ENCODE measurements around the gene CTPS1.

CTPS1 gene

DNA sequence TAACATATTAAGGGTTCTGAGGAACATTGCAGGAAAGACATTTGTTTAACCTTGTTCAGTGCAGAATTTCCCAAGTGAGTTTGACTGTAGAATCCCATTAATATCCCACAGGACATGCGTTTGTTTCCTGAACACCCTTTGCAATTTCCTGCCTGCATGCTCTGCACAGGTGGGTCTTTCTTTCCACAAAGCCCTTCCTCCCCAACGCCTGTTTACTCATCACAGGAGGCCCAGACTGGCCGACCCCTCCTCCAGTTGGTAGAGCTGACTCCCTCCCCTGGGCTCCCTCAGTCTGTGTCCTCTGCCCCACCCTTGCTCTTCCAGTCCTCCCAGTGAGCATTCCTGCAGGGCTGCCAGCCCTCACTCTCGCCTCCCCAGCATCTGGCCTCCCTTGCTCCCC lies 47.5 kb upstream of the CTPS1 start:
- H3K9me3 ChIP-seq (replicated peaks; ENCODE audit: insufficient read depth, low read length), result no peaks in the 10 kb centered on the region
- no peak overlapping the region for H3K4me3 ChIP-seq (ENCODE audit: low read length)

DNA sequence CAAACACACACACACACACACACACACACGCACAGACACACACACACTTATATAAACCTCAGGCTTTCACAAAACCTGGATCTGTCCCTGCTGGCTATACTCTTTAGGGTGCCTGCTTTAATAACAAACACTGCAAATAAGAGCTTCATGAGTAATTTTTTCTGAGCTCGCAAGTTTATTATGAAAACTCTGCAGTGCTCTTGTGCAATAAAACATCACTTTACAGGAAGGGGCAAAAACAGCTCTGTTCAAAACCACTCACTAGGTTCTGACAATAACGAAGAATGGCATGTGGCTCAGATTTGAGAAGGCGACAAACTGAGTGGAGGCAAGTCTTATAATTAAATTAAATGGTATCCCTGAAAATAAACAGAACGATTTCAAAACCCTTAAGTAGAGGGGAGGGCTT lies 42.6 kb upstream of the CTPS1 start:
- Histone ChIP-seq H4K20me1 (ENCODE audit: insufficient read depth, low read length) (no peaks in the 10 kb centered on the region), H3K9me2 (replicated peaks; ENCODE audit: insufficient read depth, low read length) (no peaks in the 10 kb centered on the region), H3K27ac (ENCODE audit: low read length) (no peak overlapping the region), H3K4me1 (ENCODE audit: low read length) (no peaks in the 10 kb centered on the region), H3K9me3 (replicated peaks; ENCODE audit: insufficient read depth, low read length) (no peaks in the 10 kb centered on the region), H3K36me3 (replicated peaks; ENCODE audit: insufficient read depth, low read length) (no peaks in the 10 kb centered on the region), H3F3A (ENCODE audit: insufficient read depth, low read length) (no peaks in the 10 kb centered on the region), H3K79me2 (ENCODE audit: low read length) (no peaks in the 10 kb centered on the region), H3K27me3 (replicated peaks; ENCODE audit: insufficient read depth, low read length) (no peaks in the 10 kb centered on the region), H2AFZ (ENCODE audit: low read length) (no peak overlapping the region), H3K9ac (ENCODE audit: low read length) (no peak overlapping the region), H3K4me2 (ENCODE audit: low read depth, low read length) (no peak overlapping the region), H3K4me3 (ENCODE audit: low read length) (no peak overlapping the region)
- DNase-seq, result no peak
- TF ChIP-seq EZH2 (optimal IDR thresholded peaks at IDR 0.05; ENCODE audit: low read depth, low read length) (no peak), EZH2phosphoT487 (IDR thresholded peaks at IDR 0.05; ENCODE audit: low read length) (no peak)
- TF ChIP-seq, protein P1, sequence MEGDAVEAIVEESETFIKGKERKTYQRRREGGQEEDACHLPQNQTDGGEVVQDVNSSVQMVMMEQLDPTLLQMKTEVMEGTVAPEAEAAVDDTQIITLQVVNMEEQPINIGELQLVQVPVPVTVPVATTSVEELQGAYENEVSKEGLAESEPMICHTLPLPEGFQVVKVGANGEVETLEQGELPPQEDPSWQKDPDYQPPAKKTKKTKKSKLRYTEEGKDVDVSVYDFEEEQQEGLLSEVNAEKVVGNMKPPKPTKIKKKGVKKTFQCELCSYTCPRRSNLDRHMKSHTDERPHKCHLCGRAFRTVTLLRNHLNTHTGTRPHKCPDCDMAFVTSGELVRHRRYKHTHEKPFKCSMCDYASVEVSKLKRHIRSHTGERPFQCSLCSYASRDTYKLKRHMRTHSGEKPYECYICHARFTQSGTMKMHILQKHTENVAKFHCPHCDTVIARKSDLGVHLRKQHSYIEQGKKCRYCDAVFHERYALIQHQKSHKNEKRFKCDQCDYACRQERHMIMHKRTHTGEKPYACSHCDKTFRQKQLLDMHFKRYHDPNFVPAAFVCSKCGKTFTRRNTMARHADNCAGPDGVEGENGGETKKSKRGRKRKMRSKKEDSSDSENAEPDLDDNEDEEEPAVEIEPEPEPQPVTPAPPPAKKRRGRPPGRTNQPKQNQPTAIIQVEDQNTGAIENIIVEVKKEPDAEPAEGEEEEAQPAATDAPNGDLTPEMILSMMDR (IDR thresholded peaks at IDR 0.05; ENCODE audit: low read length), result no peak

More for the DNA sequence above, 47.5 kb upstream of the CTPS1 start:
- Histone ChIP-seq H3K27me3 (replicated peaks; ENCODE audit: insufficient read depth, low read length) (no peaks in the 10 kb centered on the region), H3K4me2 (ENCODE audit: low read depth, low read length) (no peak overlapping the region), H3K9ac (ENCODE audit: low read length) (no peak overlapping the region), H3F3A (ENCODE audit: insufficient read depth, low read length) (no peaks in the 10 kb centered on the region), H3K79me2 (ENCODE audit: low read length) (no peaks in the 10 kb centered on the region), H2AFZ (ENCODE audit: low read length) (no peak overlapping the region), H3K4me1 (ENCODE audit: low read length) (no peaks in the 10 kb centered on the region), H4K20me1 (ENCODE audit: insufficient read depth, low read length) (no peaks in the 10 kb centered on the region), H3K36me3 (replicated peaks; ENCODE audit: insufficient read depth, low read length) (no peaks in the 10 kb centered on the region), H3K27ac (ENCODE audit: low read length) (no peak overlapping the region), H3K9me2 (replicated peaks; ENCODE audit: insufficient read depth, low read length) (no peaks in the 10 kb centered on the region)
- TF ChIP-seq EZH2 (optimal IDR thresholded peaks at IDR 0.05; ENCODE audit: low read depth, low read length) (no peak), EZH2phosphoT487 (IDR thresholded peaks at IDR 0.05; ENCODE audit: low read length) (no peak)
- TF ChIP-seq, protein P1 (IDR thresholded peaks at IDR 0.05; ENCODE audit: low read length), result no peak
- no peak for DNase-seq

DNA sequence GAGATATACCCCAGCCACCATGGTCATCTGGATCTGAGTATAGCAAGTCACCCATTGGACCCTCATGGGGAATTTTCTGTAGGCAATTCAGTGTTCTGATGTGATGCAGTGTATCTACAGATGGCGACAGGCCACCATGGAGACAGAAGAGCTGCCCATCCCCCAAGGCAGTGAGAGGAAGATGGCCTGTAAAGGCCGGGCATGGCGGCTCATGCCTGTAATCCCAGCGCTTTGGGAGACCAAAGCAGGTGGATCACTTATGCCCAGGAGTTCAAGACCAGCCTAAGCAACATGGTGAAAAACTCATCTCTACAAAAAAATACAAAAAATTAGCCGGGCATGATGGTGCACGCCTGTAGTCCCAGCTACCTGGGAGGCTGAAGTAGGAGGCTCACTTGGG lies 41.1 kb upstream of the CTPS1 start:
- H4K20me1 ChIP-seq (ENCODE audit: insufficient read depth, low read length), result no peaks in the 10 kb centered on the region

More for the DNA sequence above, 41.1 kb upstream of the CTPS1 start:
- Histone ChIP-seq H3K4me1 (ENCODE audit: low read length) (no peaks in the 10 kb centered on the region), H3K27ac (ENCODE audit: low read length) (no peak overlapping the region), H3K4me3 (ENCODE audit: low read length) (no peak overlapping the region), H3K9me2 (replicated peaks; ENCODE audit: insufficient read depth, low read length) (no peaks in the 10 kb centered on the region), H3K27me3 (replicated peaks; ENCODE audit: insufficient read depth, low read length) (no peaks in the 10 kb centered on the region), H2AFZ (ENCODE audit: low read length) (no peak overlapping the region), H3K36me3 (replicated peaks; ENCODE audit: insufficient read depth, low read length) (no peaks in the 10 kb centered on the region), H3K9ac (ENCODE audit: low read length) (no peak overlapping the region), H3K9me3 (replicated peaks; ENCODE audit: insufficient read depth, low read length) (no peaks in the 10 kb centered on the region), H3K79me2 (ENCODE audit: low read length) (no peaks in the 10 kb centered on the region), H3K4me2 (ENCODE audit: low read depth, low read length) (no peak overlapping the region), H3F3A (ENCODE audit: insufficient read depth, low read length) (no peaks in the 10 kb centered on the region)
- DNase-seq, result no peak
- TF ChIP-seq EZH2phosphoT487 (IDR thresholded peaks at IDR 0.05; ENCODE audit: low read length), result no peak
- TF ChIP-seq EZH2 (optimal IDR thresholded peaks at IDR 0.05; ENCODE audit: low read depth, low read length), result no peak
- TF ChIP-seq, protein P1 (IDR thresholded peaks at IDR 0.05; ENCODE audit: low read length), result no peak

Measured in MM.1S (cell line).